Activated T-cell treated with anti-CD3 and anti-CD28 coated beads for 4 hours (primary cell): Measurements from ENCODE around the gene HAGH.

Experiments used
- DNase-seq: peaks from one replicate; pipeline ENCODE4 v3.0.0-alpha.2; 2020

The HAGH gene

DNA sequence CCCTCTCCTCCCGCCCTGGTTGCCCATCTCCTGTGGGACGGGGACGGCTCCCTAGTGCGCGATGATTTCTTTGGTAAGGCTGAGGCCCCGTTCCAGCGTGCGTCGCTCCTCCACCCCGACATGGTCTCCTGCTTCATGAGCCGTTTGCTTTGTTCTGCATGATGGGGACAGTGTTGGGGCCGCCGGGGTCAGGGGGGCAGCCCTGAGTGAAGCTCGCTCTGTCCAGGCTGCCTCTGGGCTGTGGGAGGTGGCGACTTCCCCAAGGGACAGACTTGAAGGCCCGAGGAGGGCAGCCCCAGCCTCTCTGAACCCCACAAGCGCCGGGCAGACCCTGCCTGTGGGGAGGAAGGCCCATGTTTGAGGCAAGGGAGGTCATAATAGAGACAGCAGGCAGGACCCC lies 67.7 kb downstream of the HAGH start:
- DNase-seq = no peak

DNA sequence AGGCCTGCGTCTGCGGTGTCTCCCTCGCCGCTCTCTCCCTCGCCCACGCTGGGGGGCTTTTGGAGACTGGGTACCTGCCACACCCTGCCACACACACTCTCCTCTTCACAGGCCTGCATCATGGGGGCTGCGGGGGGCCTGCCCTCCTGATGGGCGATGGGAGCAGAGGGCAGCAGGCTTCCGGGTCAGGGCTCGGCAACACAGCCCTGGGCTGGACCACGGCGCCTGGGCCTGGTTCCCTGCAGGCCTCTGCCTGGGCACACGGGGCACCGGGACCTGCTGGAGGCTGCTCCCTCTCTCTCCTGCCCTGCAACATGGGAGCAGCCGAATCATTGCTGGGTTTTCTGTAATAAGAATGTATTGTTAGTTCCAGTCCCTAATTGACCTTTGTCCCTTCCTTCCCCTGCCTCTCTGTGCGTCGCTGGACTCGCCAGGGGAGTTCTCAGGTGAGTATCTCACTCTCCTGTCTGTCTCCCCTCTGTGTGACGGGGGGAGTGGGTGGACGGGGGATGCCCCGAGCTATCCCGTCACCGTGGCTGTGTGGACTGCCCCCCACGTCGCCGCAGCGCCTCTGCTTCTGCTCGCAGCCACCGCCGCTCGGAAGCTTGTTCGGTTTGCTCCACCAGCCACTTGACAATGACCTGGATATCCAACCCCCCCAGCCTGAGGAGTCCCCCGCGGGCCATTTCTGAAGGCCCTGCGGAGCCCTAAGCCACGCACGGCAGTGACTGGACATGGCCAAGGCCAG lies 68.7 kb downstream of the HAGH start:
- no peak for DNase-seq
